ENCODE data around the gene BNIPL. TPM values are rescaled to one million over a fixed set of nuclear protein-coding genes. Genes with fewer than 3 reads are reported as not detected.

The BNIPL gene
- total and polyA plus RNA-seq, 2 of the 4 experiments (the other 2 are of a cell fraction) = under 0.01 to 0.38 TPM

- no peak overlapping the region for H2AK5ac ChIP-seq (ENCODE audit: low read depth, low read length)
- H2BK15ac ChIP-seq (ENCODE audit: low read depth, low read length) = no peak overlapping the region
- H2BK20ac ChIP-seq (ENCODE audit: low read depth, low read length) = no peak overlapping the region; the same call in 1 of the 2 replicates
- peak; percentile 94 for DNase-seq
- peak overlapping the region; percentile 74; the same call in 1 of the 2 replicates for H3K14ac ChIP-seq (replicated peaks; ENCODE audit: low read depth, low read length)
- no TSS peak for BruUV-seq (replicated peaks)
- H3K4me2 ChIP-seq (ENCODE audit: low read depth, low read length) = peak overlapping the region; percentile 87
- in situ Hi-C loops (cut with MboI; ENCODE audit: low sequenced_read_pairs) (no loop called here), dilution Hi-C loops (cut with HindIII; ENCODE audit: low sequenced_read_pairs, unreplicated experiment) (no loop called here), intact Hi-C loops (cut with micrococcal nuclease) (loop anchor here (5.0 kb wide), 1 partner anchor 56 kb away; the partner anchor contains the start of genes MINDY1 and PRUNE1)
- peak overlapping the region; percentile 74; the same call in 1 of the 2 replicates for H3K4ac ChIP-seq (ENCODE audit: low read depth, low read length)
- peak overlapping the region; percentile 37; the same call in 1 of the 2 replicates for H3K9ac ChIP-seq (ENCODE audit: low read depth, low read length)
- peak overlapping the region; percentile 69; the same call in 1 of the 2 replicates for H3K23ac ChIP-seq (ENCODE audit: low read depth, low read length)
- no peak overlapping the region for H3K56ac ChIP-seq (ENCODE audit: extremely low read depth, insufficient read depth, low read length)
- ATAC-seq (ENCODE audit: low read depth) = peak; percentile 33
- H3K27me3 ChIP-seq (ENCODE audit: control insufficient read depth, insufficient read depth, low read length) = no peaks in the 10 kb centered on the region
- 0 out of 2 replicates have a peak overlapping the region, but pooled peaks have one; percentile 28 for H2BK120ac ChIP-seq (ENCODE audit: low read depth, low read length)
- no CpG with 5 or more reads among the region's 3 CpGs for WGBS, 2 experiments (ENCODE audit: extremely low coverage in 2 of 2, insufficient read length in 1 of 2)
- TF ChIP-seq BHLHE40 (IDR thresholded peaks at IDR 0.05; ENCODE audit: low read depth, low read length) (peak; percentile 9; the same call in 1 of the 2 replicates), CTCF (conservative IDR thresholded peaks at IDR 0.05; ENCODE audit: low read depth, low read length) (no peak), RCOR1 (IDR thresholded peaks at IDR 0.05; ENCODE audit: insufficient replicate concordance, low read length) (no peak), RAD21 (IDR thresholded peaks at IDR 0.05; ENCODE audit: low read length) (no peak), CHD1 (IDR thresholded peaks at IDR 0.05; ENCODE audit: low read depth, low read length) (no peak), MAZ (IDR thresholded peaks at IDR 0.05; ENCODE audit: borderline replicate concordance, low read depth, low read length) (peak; percentile 46; the same call in 1 of the 2 replicates), SMC3 (IDR thresholded peaks at IDR 0.05; ENCODE audit: low read depth, low read length) (no peak), MAFK (IDR thresholded peaks at IDR 0.05; ENCODE audit: low read depth, low read length) (peak; percentile 27; the same call in 1 of the 2 replicates), USF2 (IDR thresholded peaks at IDR 0.05; ENCODE audit: low read depth, low read length) (no peak), NFE2L2 (IDR thresholded peaks at IDR 0.05; ENCODE audit: low read depth, low read length) (peak; percentile 76), CEBPB (IDR thresholded peaks at IDR 0.05; ENCODE audit: low read depth, low read length) (peak; percentile 89)
- peak overlapping the region; percentile 89 for H2BK5ac ChIP-seq (ENCODE audit: low read depth, low read length, poor library complexity, severe bottlenecking)
- H3K79me1 ChIP-seq (ENCODE audit: low read depth in 1 of 2, low read length in 2 of 2) = peaks cover 18 to 56% of the 10 kb centered on the region in 2 experiments
- ChIA-PET POLR2A (ENCODE audit: unreplicated experiment) (interaction anchor here (1.0 kb wide), 1 partner anchor 11 kb away, joined by 3 read pairs; no protein-coding TSS in a partner anchor), CTCF (no interaction called here)
- H3K27ac ChIP-seq (ENCODE audit: insufficient read depth, low read length) = peak overlapping the region; percentile 17; the same call in 1 of the 2 replicates
- H2AK9ac ChIP-seq (replicated peaks; ENCODE audit: low read depth, low read length, poor library complexity) = no peak overlapping the region
- peak overlapping the region; percentile 73 for H4K5ac ChIP-seq (ENCODE audit: low read depth, low read length)
- peak overlapping the region; percentile 24; the same call in 1 of the 2 replicates for H3K4me3 ChIP-seq (ENCODE audit: insufficient read depth, low read depth, low read length)
- peaks cover 12% of the 10 kb centered on the region for H4K20me1 ChIP-seq (ENCODE audit: insufficient read depth, low read length)
- peaks cover 6% of the 10 kb centered on the region; the same call in 1 of the 2 replicates for H3K36me3 ChIP-seq (ENCODE audit: control insufficient read depth, insufficient read depth, low read length)
- peak overlapping the region in 1 of 2 experiments; percentile 80; a peak in 2 of 4 replicates for H4K8ac ChIP-seq (ENCODE audit: low read depth in 2 of 2, low read length in 2 of 2)
- peak overlapping the region; percentile 91 for H3K18ac ChIP-seq (ENCODE audit: low read depth, low read length)
- H3K9me3 ChIP-seq (ENCODE audit: control insufficient read depth, insufficient read depth, low read length) = no peaks in the 10 kb centered on the region
- H4K91ac ChIP-seq (ENCODE audit: insufficient read depth, low read depth, low read length) = 0 out of 2 replicates have a peak overlapping the region, but pooled peaks have one; percentile 20
- H3K9me1 ChIP-seq (ENCODE audit: insufficient read depth, low read length) = peaks cover 3% of the 10 kb centered on the region
- H3K4me1 ChIP-seq (ENCODE audit: control insufficient read depth, insufficient read depth, low read length) = peaks cover 8% of the 10 kb centered on the region; the same call in 1 of the 2 replicates
- no peak overlapping the region for H2AFZ ChIP-seq (replicated peaks; ENCODE audit: low read length, poor library complexity)
Measured at GRCh38 chr1:151062741-151063371, 26.5 kb downstream of the BNIPL start.
